ENCODE results near the gene CD2BP2. TPM values are rescaled to one million over a fixed set of nuclear protein-coding genes. Genes with fewer than 3 reads are reported as not detected.
A peak's percentile ranks its signal among the peaks of the same experiment; 100 is the strongest.
"Not testable (repeated sequence)": the region's sequence is repeated elsewhere in the genome, so short reads cannot be mapped to it uniquely, and the experiment has no call there.

The CD2BP2 gene
- total RNA-seq, 1 donor from 2014 or later, result 52.3 TPM

DNA sequence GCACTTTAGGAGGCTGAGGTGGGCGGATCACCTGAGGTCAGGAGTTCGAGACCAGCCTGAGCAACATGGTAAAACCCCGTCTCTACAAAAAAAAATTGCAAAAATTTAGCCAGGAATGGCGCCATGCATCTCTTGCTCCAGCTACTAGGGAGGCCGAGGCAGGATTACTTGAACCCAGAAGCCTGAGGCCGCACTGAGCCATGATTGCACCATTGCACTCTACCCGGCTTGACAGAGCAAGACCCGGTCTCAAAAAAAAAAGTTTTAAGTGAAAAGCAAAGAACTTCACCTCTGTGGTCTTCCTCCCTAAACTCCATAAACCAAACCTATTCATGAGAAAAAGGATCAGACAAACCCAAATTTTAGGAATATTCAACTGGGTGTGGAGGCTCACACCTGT is 7.0 kb downstream of the CD2BP2 start:
- intact Hi-C loops (cut with DNase I), result no loop called here
- no peaks in the 10 kb centered on the region for H3K27me3 ChIP-seq (ENCODE audit: low read depth)
- H3K9me3 ChIP-seq, result no peaks in the 10 kb centered on the region
- TF ChIP-seq, protein P1, sequence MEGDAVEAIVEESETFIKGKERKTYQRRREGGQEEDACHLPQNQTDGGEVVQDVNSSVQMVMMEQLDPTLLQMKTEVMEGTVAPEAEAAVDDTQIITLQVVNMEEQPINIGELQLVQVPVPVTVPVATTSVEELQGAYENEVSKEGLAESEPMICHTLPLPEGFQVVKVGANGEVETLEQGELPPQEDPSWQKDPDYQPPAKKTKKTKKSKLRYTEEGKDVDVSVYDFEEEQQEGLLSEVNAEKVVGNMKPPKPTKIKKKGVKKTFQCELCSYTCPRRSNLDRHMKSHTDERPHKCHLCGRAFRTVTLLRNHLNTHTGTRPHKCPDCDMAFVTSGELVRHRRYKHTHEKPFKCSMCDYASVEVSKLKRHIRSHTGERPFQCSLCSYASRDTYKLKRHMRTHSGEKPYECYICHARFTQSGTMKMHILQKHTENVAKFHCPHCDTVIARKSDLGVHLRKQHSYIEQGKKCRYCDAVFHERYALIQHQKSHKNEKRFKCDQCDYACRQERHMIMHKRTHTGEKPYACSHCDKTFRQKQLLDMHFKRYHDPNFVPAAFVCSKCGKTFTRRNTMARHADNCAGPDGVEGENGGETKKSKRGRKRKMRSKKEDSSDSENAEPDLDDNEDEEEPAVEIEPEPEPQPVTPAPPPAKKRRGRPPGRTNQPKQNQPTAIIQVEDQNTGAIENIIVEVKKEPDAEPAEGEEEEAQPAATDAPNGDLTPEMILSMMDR (IDR thresholded peaks at IDR 0.05), result no peak
- no peak for DNase-seq
- H3K4me3 ChIP-seq, result no peak overlapping the region
- no peak overlapping the region for H3K27ac ChIP-seq
- no peak for ATAC-seq
- H3K4me1 ChIP-seq, result peaks cover 18% of the 10 kb centered on the region
- H3K36me3 ChIP-seq, result peaks cover 33% of the 10 kb centered on the region

GRCh38 chr16:30346286-30346685 is 8.8 kb downstream of the CD2BP2 start:
- TF ChIP-seq, protein P1 (IDR thresholded peaks at IDR 0.05), result no peak
- Histone ChIP-seq H3K27ac (no peak overlapping the region), H3K4me3 (no peak overlapping the region), H3K36me3 (peaks cover 15% of the 10 kb centered on the region), H3K27me3 (ENCODE audit: low read depth) (no peaks in the 10 kb centered on the region), H3K9me3 (no peaks in the 10 kb centered on the region), H3K4me1 (peaks cover under 1% of the 10 kb centered on the region)
- ATAC-seq (no peak), DNase-seq (no peak)
- intact Hi-C loops (cut with DNase I), result no loop called here

DNA sequence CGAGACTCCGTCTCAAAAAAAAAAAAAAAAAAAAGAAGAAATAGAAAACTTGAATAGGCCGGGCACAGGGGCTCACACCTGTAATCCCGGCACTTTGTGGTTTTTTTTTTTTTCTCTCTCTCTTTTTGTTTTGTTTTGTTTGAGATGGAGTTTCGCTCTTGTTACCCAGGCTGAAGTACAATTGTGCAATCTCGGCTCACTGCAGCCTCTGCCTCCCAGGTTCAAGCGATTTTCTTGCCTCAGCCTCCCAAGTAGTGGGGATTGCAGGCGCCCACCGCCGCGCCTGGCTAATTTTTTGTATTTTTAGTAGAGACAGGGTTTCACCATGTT is 11.7 kb downstream of the CD2BP2 start:
- H3K9me3 ChIP-seq; H3K27ac ChIP-seq; H3K4me3 ChIP-seq; H3K4me1 ChIP-seq; DNase-seq; intact Hi-C loops (cut with DNase I); H3K27me3 ChIP-seq (ENCODE audit: low read depth); H3K36me3 ChIP-seq: not testable (repeated sequence)
- peak in 1 of 2 donors; percentile 31 for ATAC-seq

DNA sequence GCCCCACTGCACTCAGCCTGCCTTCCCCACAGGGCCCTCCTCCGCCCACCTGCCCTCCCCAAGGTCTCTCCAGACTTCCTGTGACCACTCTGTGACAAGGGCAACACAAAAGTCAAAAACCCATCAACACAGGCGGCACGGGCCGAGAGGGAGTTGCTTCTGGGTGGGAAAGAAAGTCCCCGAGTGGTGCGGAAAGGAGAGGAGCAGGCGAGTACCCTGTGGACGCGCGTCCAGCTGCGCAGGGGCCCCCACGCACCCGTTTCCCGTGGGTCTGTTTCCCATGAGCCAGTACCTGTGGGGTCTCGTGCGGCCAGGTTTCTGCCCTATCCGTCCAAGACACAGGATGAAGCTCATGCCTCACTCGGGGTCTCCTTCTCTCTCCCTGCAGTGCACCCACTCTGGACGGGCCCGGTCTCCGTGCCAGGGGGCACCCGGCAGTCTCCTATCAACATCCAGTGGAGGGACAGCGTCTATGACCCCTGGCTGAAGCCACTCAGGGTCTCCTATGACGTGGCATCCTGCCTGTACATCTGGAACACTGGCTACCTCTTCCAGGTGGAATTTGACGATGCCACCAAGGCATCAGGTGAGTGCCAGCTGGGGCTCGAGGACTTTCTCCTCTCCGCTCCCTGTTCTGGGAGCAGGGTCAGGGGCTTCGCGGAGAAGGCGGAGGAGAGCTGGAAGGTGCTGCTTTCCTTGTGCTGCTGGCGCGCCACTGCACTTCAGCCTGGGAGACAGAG is 12.2 kb downstream of the CD2BP2 start:
- Histone ChIP-seq H3K4me3 (no peak overlapping the region), H3K4me1 (no peaks in the 10 kb centered on the region), H3K27me3 (ENCODE audit: low read depth) (no peaks in the 10 kb centered on the region), H3K9me3 (no peaks in the 10 kb centered on the region), H3K27ac (no peak overlapping the region), H3K36me3 (no peaks in the 10 kb centered on the region)
- TF ChIP-seq, protein P1 (IDR thresholded peaks at IDR 0.05), result no peak
- DNase-seq, result no peak
- intact Hi-C loops (cut with DNase I), result no loop called here
- ATAC-seq, result peak in 1 of 2 donors; percentile 12

DNA sequence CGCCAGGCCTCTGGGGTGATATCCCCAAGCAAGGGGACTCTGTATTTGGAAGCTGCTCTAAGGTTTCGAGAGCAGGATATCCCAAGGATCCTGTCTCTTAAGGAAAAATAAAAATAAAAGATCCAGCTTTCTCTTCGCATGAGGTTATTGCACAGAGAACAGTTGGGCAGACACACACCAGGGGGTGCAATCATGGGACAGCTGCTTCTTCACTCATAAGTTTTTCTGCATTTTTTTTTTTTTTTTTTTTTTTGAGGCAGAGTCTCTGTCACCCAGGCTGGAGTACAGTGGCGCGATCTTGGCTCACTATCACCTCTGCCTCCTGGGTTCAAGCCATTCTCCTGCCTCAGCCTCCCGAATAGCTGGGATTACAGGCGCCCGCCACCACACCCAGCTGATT is 13.1 kb downstream of the CD2BP2 start:
- H3K9me3 ChIP-seq; H3K27ac ChIP-seq; intact Hi-C loops (cut with DNase I); ATAC-seq; H3K36me3 ChIP-seq; H3K4me3 ChIP-seq; H3K27me3 ChIP-seq (ENCODE audit: low read depth); H3K4me1 ChIP-seq; DNase-seq: not testable (repeated sequence)

- H3K9me3 ChIP-seq, result no peaks in the 10 kb centered on the region
- intact Hi-C loops (cut with DNase I), result no loop called here
- H3K4me1 ChIP-seq, result peaks cover 5% of the 10 kb centered on the region
- H3K36me3 ChIP-seq, result no peaks in the 10 kb centered on the region
- no peak overlapping the region for H3K4me3 ChIP-seq
- H3K27ac ChIP-seq, result no peak overlapping the region
- no peak for ATAC-seq
- no peaks in the 10 kb centered on the region for H3K27me3 ChIP-seq (ENCODE audit: low read depth)
- TF ChIP-seq, protein P1 (IDR thresholded peaks at IDR 0.05), result no peak
- no peak for DNase-seq
These were observed 14.5 kb downstream of the CD2BP2 start for GRCh38 chr16:30340621-30341020.

- H3K27me3 ChIP-seq (ENCODE audit: low read depth); H3K27ac ChIP-seq; ATAC-seq; DNase-seq; intact Hi-C loops (cut with DNase I); H3K4me1 ChIP-seq; H3K4me3 ChIP-seq; H3K9me3 ChIP-seq; H3K36me3 ChIP-seq: not testable (repeated sequence)
These were observed 16.4 kb downstream of the CD2BP2 start for GRCh38 chr16:30338715-30339114.

DNA sequence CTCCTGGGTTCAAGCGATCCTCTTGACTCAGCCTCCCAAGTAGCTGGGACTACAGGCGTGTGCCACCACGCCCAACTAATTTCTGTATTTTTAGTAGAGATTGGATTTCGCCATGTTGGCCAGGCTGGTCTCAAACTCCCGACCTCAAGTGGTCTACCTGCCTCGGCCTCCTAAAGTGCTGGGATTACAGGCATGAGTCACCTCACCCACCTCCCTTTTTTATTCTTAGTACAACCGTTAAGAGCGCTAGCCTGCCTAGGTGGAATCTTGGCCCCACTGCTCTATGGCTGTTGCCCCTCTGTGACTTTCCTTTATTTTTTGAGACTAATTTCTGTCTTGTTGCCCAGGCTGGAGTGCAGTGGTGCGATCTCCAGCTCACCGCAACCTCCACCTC is 17.1 kb downstream of the CD2BP2 start:
- H3K36me3 ChIP-seq; H3K27me3 ChIP-seq (ENCODE audit: low read depth); H3K4me1 ChIP-seq; DNase-seq; ATAC-seq; H3K9me3 ChIP-seq; H3K27ac ChIP-seq; intact Hi-C loops (cut with DNase I); H3K4me3 ChIP-seq: not testable (repeated sequence)
